Amniotic stem cell (primary cell): ENCODE data around the gene PANK3.
A peak's percentile ranks its signal among the peaks of the same experiment; 100 is the strongest.
"Not testable (repeated sequence)": the region's sequence is repeated elsewhere in the genome, so short reads cannot be mapped to it uniquely, and the experiment has no call there.

ENCODE experiments used
- DNase-seq: peaks from one replicate; lab custom pipeline; 2025; lab: John Stamatoyannopoulos, UW

PANK3 gene

GRCh38 chr5:168578538-168579487 lies at the start of gene PANK3:
TSS of gene PANK3 (minus strand) at chr5:168579368. CDS start at chr5:168579283, 85 bp downstream.
- DNase-seq, result peak; percentile 55

- DNase-seq, result no peak
Observed at GRCh38 chr5:168624850-168625364, 45.7 kb upstream of the PANK3 start.

- DNase-seq, result no peak
Observed at GRCh38 chr5:168620807-168621206, 41.6 kb upstream of the PANK3 start.

GRCh38 chr5:168614661-168615060 lies 35.5 kb upstream of the PANK3 start:
- DNase-seq, result no peak

- no peak for DNase-seq
Observed at GRCh38 chr5:168613996-168614395, 34.8 kb upstream of the PANK3 start.

GRCh38 chr5:168613396-168613795 lies 34.2 kb upstream of the PANK3 start:
- DNase-seq, result no peak

GRCh38 chr5:168612996-168613395 lies 33.8 kb upstream of the PANK3 start:
- no peak for DNase-seq

- DNase-seq, result no peak
Observed at GRCh38 chr5:168612123-168612522, 33.0 kb upstream of the PANK3 start.

GRCh38 chr5:168611165-168611564 lies 32.0 kb upstream of the PANK3 start:
- no peak for DNase-seq

GRCh38 chr5:168609806-168610482 lies 30.8 kb upstream of the PANK3 start:
- no peak for DNase-seq

GRCh38 chr5:168608821-168609220 lies 29.7 kb upstream of the PANK3 start:
- DNase-seq, result no peak

- DNase-seq, result no peak
Observed at GRCh38 chr5:168608386-168608785, 29.2 kb upstream of the PANK3 start.

GRCh38 chr5:168607946-168608345 lies 28.8 kb upstream of the PANK3 start:
- DNase-seq, result no peak

GRCh38 chr5:168606562-168606961 lies 27.4 kb upstream of the PANK3 start:
- no peak for DNase-seq

- DNase-seq, result no peak
Observed at GRCh38 chr5:168604436-168604835, 25.3 kb upstream of the PANK3 start.

- DNase-seq, result no peak
Observed at GRCh38 chr5:168603746-168604145, 24.6 kb upstream of the PANK3 start.

GRCh38 chr5:168602517-168602916 lies 23.3 kb upstream of the PANK3 start:
- DNase-seq, result no peak

GRCh38 chr5:168601972-168602371 lies 22.8 kb upstream of the PANK3 start:
- no peak for DNase-seq

GRCh38 chr5:168600409-168600808 lies 21.2 kb upstream of the PANK3 start:
- no peak for DNase-seq

- DNase-seq, result no peak
Observed at GRCh38 chr5:168599826-168600225, 20.7 kb upstream of the PANK3 start.

GRCh38 chr5:168598639-168599038 lies 19.5 kb upstream of the PANK3 start:
- DNase-seq, result no peak

GRCh38 chr5:168596927-168597326 lies 17.8 kb upstream of the PANK3 start:
- DNase-seq, result no peak

- DNase-seq, result not testable (repeated sequence)
Observed at GRCh38 chr5:168596122-168596521, 17.0 kb upstream of the PANK3 start.
